ENCODE results near the gene FAM53C. TPM values are rescaled to one million over a fixed set of nuclear protein-coding genes. Genes with fewer than 3 reads are reported as not detected.
A peak's percentile ranks its signal among the peaks of the same experiment; 100 is the strongest.

FAM53C gene
- total and polyA plus RNA-seq, 2 donors (not counting 3 experiments of a cell fraction or from before 2014, with no cell fraction given) = 37.4 to 37.9 TPM

DNA sequence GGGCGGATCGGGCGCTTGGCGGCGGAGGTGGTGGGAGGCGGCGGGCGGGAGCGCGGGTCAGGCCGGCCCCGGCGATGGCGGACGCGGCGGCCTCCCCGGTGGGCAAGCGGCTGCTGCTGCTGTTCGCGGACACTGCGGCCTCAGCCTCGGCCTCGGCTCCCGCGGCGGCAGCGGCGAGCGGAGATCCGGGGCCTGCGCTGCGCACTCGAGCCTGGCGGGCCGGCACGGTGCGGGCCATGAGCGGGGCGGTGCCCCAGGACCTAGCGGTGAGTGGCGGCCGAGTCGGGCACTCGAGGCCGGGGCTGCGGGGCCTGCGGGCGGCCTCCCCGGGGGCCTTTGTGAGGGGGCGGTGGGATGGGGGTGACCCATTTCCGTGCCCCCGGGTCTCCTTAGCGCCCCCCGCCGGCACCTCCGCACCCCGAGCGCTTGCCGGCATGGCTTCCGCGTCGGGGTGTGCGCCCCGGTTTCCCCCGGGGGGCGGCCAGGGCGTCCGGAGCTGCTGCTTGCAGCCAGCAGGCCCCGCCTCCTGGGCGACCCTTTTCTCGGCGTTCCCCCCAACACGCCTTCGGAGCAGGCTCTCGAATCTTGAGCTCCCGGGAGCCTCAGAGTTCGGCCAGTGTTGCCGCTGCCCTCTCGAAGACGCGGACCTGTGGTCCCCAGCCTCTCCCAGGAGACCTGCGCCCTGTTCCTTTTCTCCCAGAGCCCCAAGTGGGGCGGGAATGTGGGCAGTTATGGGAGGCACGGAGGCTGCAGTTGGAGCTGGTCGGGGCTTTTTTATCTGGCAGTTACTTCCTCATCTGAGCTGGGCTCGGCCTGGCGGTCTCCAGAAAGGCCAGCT, 14.9 kb downstream of the FAM53C start:
- FAIRE-seq (peak; percentile 86), DNase-seq (ENCODE audit: low read depth, low spot score) (peak; percentile 75)
- Histone ChIP-seq H3K36me3 (ENCODE audit: control insufficient read depth in 2 of 2, extremely low read depth in 1 of 2, insufficient read depth in 2 of 2, low read length in 2 of 2) (peaks cover 0 to 11% of the 10 kb centered on the region in 2 experiments), H3K27ac (ENCODE audit: insufficient read depth, low read depth, low read length) (peak overlapping the region; percentile 65), H3K9me1 (replicated peaks; ENCODE audit: control insufficient read depth, extremely low read depth, insufficient read depth, low read length) (no peaks in the 10 kb centered on the region), H3K9me3 (replicated peaks; ENCODE audit: control insufficient read depth, insufficient read depth, low read length) (no peaks in the 10 kb centered on the region), H3K9ac (replicated peaks; ENCODE audit: extremely low read depth, insufficient read depth, low read length) (peak overlapping the region; percentile 87), H3K79me2 (ENCODE audit: control insufficient read depth, insufficient read depth, low read length) (peaks cover 47% of the 10 kb centered on the region), H2AFZ (ENCODE audit: low read depth, low read length) (peak overlapping the region; percentile 87), H3K27me3 (ENCODE audit: control insufficient read depth in 2 of 2, insufficient read depth in 2 of 2, low read length in 2 of 2) (no peaks in the 10 kb centered on the region), H3K4me2 (ENCODE audit: insufficient read depth, low read length) (peak overlapping the region; percentile 93), H3K4me3 (replicated peaks in 1 of 3; ENCODE audit: insufficient read depth in 1 of 3, low read depth in 1 of 3, low read length in 3 of 3) (peak overlapping the region; percentile 58 to 95 (median 78)), H3K4me1 (ENCODE audit: control insufficient read depth, extremely low read depth, insufficient read depth, low read length) (peaks cover 14% of the 10 kb centered on the region), H4K20me1 (replicated peaks; ENCODE audit: control insufficient read depth, extremely low read depth, insufficient read depth, low read length) (no peaks in the 10 kb centered on the region)
- dilution Hi-C loops (cut with MboI; ENCODE audit: extremely low pct_ligation_motif_present, low sequenced_read_pairs) (no loop called here), intact Hi-C loops (cut with micrococcal nuclease) (loop anchor here (1.0 to 5.0 kb wide), 5 partner anchors 15 to 679 kb away; partner anchors contain the start of gene FAM53C)
- BruUV-seq (replicated peaks) = no TSS peak
- ChIA-PET CTCF (interaction anchor here (0.6 to 5.7 kb wide), 33 partner anchors 9 to 493 kb away, joined by 3 to 71 read pairs (median 4); partner anchors contain the start of genes CDC23, CDC25C, ETF1 and FAM53C), POLR2A (interaction anchor here (0.5 to 4.4 kb wide), 6 partner anchors 14 to 714 kb away, joined by 3 to 58 read pairs (median 4); partner anchors contain the start of genes CDC25C and FAM53C)
- TF ChIP-seq POLR2AphosphoS5 (IDR thresholded peaks at IDR 0.05; ENCODE audit: insufficient read depth, low read depth, low read length) (peak; percentile 61), MAX (IDR thresholded peaks at IDR 0.05; ENCODE audit: insufficient read depth, insufficient read length) (no peak), EZH2 (IDR thresholded peaks at IDR 0.05; ENCODE audit: borderline replicate concordance, low read depth, low read length, severe bottlenecking) (no peak), POLR2A (IDR thresholded peaks at IDR 0.05; ENCODE audit: low read depth, low read length) (peak; percentile 46)
- TF ChIP-seq, protein P1, sequence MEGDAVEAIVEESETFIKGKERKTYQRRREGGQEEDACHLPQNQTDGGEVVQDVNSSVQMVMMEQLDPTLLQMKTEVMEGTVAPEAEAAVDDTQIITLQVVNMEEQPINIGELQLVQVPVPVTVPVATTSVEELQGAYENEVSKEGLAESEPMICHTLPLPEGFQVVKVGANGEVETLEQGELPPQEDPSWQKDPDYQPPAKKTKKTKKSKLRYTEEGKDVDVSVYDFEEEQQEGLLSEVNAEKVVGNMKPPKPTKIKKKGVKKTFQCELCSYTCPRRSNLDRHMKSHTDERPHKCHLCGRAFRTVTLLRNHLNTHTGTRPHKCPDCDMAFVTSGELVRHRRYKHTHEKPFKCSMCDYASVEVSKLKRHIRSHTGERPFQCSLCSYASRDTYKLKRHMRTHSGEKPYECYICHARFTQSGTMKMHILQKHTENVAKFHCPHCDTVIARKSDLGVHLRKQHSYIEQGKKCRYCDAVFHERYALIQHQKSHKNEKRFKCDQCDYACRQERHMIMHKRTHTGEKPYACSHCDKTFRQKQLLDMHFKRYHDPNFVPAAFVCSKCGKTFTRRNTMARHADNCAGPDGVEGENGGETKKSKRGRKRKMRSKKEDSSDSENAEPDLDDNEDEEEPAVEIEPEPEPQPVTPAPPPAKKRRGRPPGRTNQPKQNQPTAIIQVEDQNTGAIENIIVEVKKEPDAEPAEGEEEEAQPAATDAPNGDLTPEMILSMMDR (IDR thresholded peaks at IDR 0.05; ENCODE audit: extremely low read depth in 1 of 2, insufficient read depth in 1 of 2, low read depth in 1 of 2, low read length in 2 of 2) = peak; percentile 9 to 15
